Right lobe of liver (tissue), 6 donors: ENCODE results near the gene ZNRD2. TPM values are rescaled to one million over a fixed set of nuclear protein-coding genes. Genes with fewer than 3 reads are reported as not detected.

ENCODE experiments used
- ATAC-seq, 4 donors: fragments of 200-7000 bp; cut with Tn5 transposase; one replicate each; pipeline ENCODE4 v1.9.1; 2020; ENCODE audit warnings: mild to moderate bottlenecking in 4 of 4, moderate library complexity in 4 of 4
- DNase-seq, 3 donors: peaks; one replicate each; pipeline ENCODE4 v3.0.0-alpha.2; 2020
- H3K27ac ChIP-seq, 3 donors: fragments of 200-600 bp; one replicate each; pipeline ENCODE4 v1.8.0; 2022
- H3K27me3 ChIP-seq, 2 donors: fragments of 200-600 bp; one replicate each; pipeline ENCODE4 v1.8.0; 2022
- H3K36me3 ChIP-seq, 4 donors: fragments of 200-600 bp; sonication (generic) in 1 of 4; one replicate each; pipeline versions ENCODE4 v1.5.1 to v1.8.0; 2017 to 2022; ENCODE audit warnings: control low read depth in 1 of 4
- H3K4me1 ChIP-seq, 4 donors: fragments of 200-600 bp; sonication (generic) in 1 of 4; one replicate each; pipeline versions ENCODE4 v1.5.1 to v1.8.0; 2017 to 2022; ENCODE audit warnings: control low read depth in 1 of 4
- H3K4me3 ChIP-seq, 3 donors: fragments of 200-600 bp; one replicate each; pipeline ENCODE4 v1.8.0; 2022
- H3K9me3 ChIP-seq, 4 donors: fragments of 200-600 bp; sonication (generic) in 1 of 4; one replicate each; pipeline versions ENCODE4 v1.5.1 to v1.8.0; 2017 to 2022; ENCODE audit warnings: control low read depth in 1 of 4
- POLR2A ChIP-seq: fragments of 450-650 bp; IDR thresholded peaks from one replicate; pipeline ENCODE4 v1.6.1; 2017; ENCODE audit warnings: antibody characterized with exemption, mild to moderate bottlenecking
- WGBS: methylation state at CpG from one replicate; pipeline ENCODE4 v1.1.6; 2018; ENCODE audit warnings: low coverage, low lambda C conversion rate; ENCODE audit not compliant: insufficient coverage; ENCODE audit errors: missing lambda C conversion rate; 5-methylcytosine and 5-hydroxymethylcytosine counted together
- intact Hi-C, 2 donors: fragments of 100-400 bp; cut with DNase I; formaldehyde crosslinking; loops; one replicate each; pipeline versions ENCODE4 v1.11.2 to v1.14.1; 2022
- total RNA-seq, 6 experiments: library from RNA; depleted of rRNA in 2 of 6; stranded (reverse); fragments of >200 nt in 2 of 6; fragmentation: NEBNext Ultra II Directional in 3 of 6; extraction: Animal tissue kit (Norgen Biotek cat#: 25700) in 3 of 6; gene quantifications; one replicate each; pipeline versions ENCODE4 v1.1.0 to v1.2.4, GENCODE V29; 2016 to 2023
- TF ChIP-seq, protein P1 (sequence below), 4 donors: fragments of 200-600 bp in 3 of 4; fragments of 450-650 bp in 1 of 4; IDR thresholded peaks; one replicate each; pipeline versions ENCODE4 v1.5.1 to v1.8.0; 2016 to 2022; ENCODE audit warnings: antibody characterized with exemption in 4 of 4, mild to moderate bottlenecking in 2 of 4
- donor health status: DM: no; HTN: yes; CAD: no.
- donor health status: DM: no; HTN: no; CAD: no.
- donor health status: DM: no; HTN: no; CAD: no.
- donor health status: DM: no; HTN: yes; CAD: no.
- donor health status: DM: no; HTN: yes; CAD: no.

The ZNRD2 gene
- total RNA-seq, 6 experiments from 2014 or later: 11.6 to 43.2 (median 16.5) TPM

- H3K4me1 ChIP-seq: peaks cover 0 to 42% (median 20%) of the 10 kb centered on the region in 4 donors
- DNase-seq: no peak
- TF ChIP-seq POLR2A: no peak
- TF ChIP-seq, protein P1, sequence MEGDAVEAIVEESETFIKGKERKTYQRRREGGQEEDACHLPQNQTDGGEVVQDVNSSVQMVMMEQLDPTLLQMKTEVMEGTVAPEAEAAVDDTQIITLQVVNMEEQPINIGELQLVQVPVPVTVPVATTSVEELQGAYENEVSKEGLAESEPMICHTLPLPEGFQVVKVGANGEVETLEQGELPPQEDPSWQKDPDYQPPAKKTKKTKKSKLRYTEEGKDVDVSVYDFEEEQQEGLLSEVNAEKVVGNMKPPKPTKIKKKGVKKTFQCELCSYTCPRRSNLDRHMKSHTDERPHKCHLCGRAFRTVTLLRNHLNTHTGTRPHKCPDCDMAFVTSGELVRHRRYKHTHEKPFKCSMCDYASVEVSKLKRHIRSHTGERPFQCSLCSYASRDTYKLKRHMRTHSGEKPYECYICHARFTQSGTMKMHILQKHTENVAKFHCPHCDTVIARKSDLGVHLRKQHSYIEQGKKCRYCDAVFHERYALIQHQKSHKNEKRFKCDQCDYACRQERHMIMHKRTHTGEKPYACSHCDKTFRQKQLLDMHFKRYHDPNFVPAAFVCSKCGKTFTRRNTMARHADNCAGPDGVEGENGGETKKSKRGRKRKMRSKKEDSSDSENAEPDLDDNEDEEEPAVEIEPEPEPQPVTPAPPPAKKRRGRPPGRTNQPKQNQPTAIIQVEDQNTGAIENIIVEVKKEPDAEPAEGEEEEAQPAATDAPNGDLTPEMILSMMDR (IDR thresholded peaks at IDR 0.05): no peak
- WGBS: 6% methylated on average over 27 of the region's 28 CpGs
- H3K36me3 ChIP-seq: no peaks in the 10 kb centered on the region
- ATAC-seq: peak; percentile 1 to 21 (median 5)
- peak overlapping the region; percentile 86 to 99 (median 93) for H3K4me3 ChIP-seq
- H3K9me3 ChIP-seq: no peaks in the 10 kb centered on the region
- peak overlapping the region; percentile 74 to 91 (median 83) for H3K27ac ChIP-seq
- intact Hi-C loops: no loop called here
- no peaks in the 10 kb centered on the region for H3K27me3 ChIP-seq
Observed at GRCh38 chr11:65569164-65569972, 909 bp upstream of the ZNRD2 start.

DNA sequence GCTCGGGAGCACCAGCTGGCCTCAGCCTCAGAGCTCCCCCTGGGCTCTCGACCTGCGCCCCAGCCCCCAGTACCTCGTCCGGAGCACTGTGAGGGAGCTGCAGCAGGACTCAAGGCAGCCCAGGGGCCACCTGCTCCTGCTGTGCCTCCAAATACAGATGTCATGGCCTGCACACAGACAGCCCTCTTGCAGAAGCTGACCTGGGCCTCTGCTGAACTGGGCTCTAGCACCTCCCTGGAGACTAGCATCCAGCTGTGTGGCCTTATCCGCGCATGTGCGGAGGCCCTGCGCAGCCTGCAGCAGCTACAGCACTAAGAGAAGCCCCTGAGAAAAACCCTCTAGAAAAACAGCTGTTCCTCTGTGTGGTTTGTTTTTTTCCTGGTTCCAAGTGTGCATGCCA, 1.1 kb downstream of the ZNRD2 start:
- Histone ChIP-seq H3K27ac (peak overlapping the region in 1 of 3 donors; percentile 83), H3K4me1 (peaks cover 0 to 54% (median 20%) of the 10 kb centered on the region in 4 donors), H3K9me3 (no peaks in the 10 kb centered on the region), H3K36me3 (no peaks in the 10 kb centered on the region), H3K27me3 (no peaks in the 10 kb centered on the region), H3K4me3 (peak overlapping the region; percentile 86 to 99 (median 93))
- DNase-seq (peak in 1 of 3 donors; percentile 27), ATAC-seq (no peak)
- TF ChIP-seq, protein P1 (IDR thresholded peaks at IDR 0.05): no peak
- TF ChIP-seq POLR2A: no peak
- no CpG with 5 or more reads among the region's 9 CpGs for WGBS
- intact Hi-C loops: loop anchor here in 1 of 2 donors (5.0 kb wide), 1 partner anchor 34 kb away; no protein-coding TSS in a partner anchor

DNA sequence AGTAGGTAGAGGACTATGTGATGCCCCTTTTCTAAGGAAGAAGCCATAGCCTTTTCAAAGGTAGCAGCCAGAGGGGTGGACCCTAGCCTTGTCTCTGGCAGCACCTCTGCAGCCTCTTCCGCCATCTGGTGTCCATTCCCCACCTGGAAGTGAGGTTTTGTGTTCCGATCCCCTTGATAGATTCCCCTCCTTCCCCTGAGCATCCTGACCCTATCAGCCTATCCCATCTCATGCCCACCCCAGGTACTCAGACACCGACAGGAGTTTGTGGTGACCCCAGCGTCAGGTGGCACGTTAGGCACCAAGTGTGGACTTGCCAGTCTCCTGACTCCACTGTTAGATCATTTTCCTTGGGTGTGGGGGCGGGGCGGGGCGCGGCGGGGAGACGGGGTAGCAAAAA, 1.7 kb downstream of the ZNRD2 start:
- Histone ChIP-seq H3K4me3 (peak overlapping the region; percentile 53 to 70 (median 55)), H3K9me3 (no peaks in the 10 kb centered on the region), H3K4me1 (peaks cover 0 to 55% (median 20%) of the 10 kb centered on the region in 4 donors), H3K27me3 (no peaks in the 10 kb centered on the region), H3K27ac (peak overlapping the region; percentile 25 to 68 (median 67)), H3K36me3 (no peaks in the 10 kb centered on the region)
- TF ChIP-seq POLR2A: no peak
- TF ChIP-seq, protein P1 (IDR thresholded peaks at IDR 0.05): peak in 3 of 4 donors; percentile 32 to 33 (median 32)
- intact Hi-C loops: loop anchor here in 1 of 2 donors (5.0 kb wide), 1 partner anchor 35 kb away; no protein-coding TSS in a partner anchor
- DNase-seq (peak in 1 of 3 donors; percentile 42), ATAC-seq (no peak)
- 3% methylated on average over 10 of the region's 11 CpGs for WGBS

DNA sequence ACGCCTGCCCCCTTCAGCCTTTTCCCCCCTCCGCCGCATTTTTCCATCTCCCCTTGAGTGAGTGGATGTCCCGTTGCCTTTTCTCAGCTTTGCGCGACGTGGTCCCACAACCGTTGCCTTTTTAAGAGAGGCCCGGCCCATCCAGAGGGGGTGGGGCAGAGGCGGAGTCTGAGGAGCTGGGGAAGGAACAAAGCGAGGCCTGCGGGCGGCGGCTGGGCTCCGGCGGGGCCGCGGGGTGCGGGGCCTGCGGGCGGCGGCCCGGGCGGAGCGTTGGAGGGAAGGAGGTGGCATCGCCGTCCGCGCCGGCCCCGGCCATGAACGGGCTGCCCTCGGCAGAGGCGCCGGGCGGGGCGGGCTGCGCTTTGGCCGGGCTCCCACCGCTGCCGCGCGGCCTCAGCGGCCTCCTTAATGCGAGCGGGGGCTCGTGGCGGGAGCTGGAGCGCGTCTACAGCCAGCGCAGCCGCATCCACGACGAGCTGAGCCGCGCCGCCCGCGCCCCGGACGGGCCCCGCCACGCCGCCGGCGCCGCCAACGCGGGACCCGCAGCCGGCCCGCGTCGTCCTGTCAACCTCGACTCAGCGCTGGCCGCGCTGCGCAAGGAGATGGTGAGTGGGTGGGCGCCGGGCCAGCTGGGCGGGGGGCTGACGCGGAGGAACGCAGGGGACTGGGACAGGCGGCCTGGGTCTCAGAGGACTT, 2.2 kb downstream of the ZNRD2 start, which contains the start of gene FAM89B:
Gene FAM89B, plus strand, starts transcription at position 183 of the 696 bp plus-strand sequence. Its CDS starts 132 bp downstream, at position 315.
- Histone ChIP-seq H3K4me1 (peaks cover 0 to 60% (median 20%) of the 10 kb centered on the region in 4 donors), H3K36me3 (no peaks in the 10 kb centered on the region), H3K27me3 (no peaks in the 10 kb centered on the region), H3K4me3 (peak within 1 kb of the TSS; percentile 86 to 99 (median 93)), H3K27ac (peak within 1 kb of the TSS; percentile 31 to 83 (median 68)), H3K9me3 (no peaks in the 10 kb centered on the region)
- ATAC-seq (peak; percentile 15 to 43 (median 38)), DNase-seq (peak; percentile 93)
- WGBS: 0% methylated on average over 27 of the region's 86 CpGs
- TF ChIP-seq, protein P1 (IDR thresholded peaks at IDR 0.05): no peak
- TF ChIP-seq POLR2A: peak; percentile 60
- intact Hi-C loops: loop anchor here in 1 of 2 donors (5.0 kb wide), 1 partner anchor 35 kb away; no protein-coding TSS in a partner anchor
